ENCODE results near the gene MCTP1. TPM values are rescaled to one million over a fixed set of nuclear protein-coding genes. Genes with fewer than 3 reads are reported as not detected.
A peak's percentile ranks its signal among the peaks of the same experiment; 100 is the strongest.

Gene MCTP1
- total and polyA plus RNA-seq, 2 of the 13 experiments (the other 11 are each of a cell fraction or from before 2014, with no cell fraction given) = 0.15 to 0.48 TPM

GRCh38 chr5:95281226-95281625 is 3.7 kb downstream of the MCTP1 start:
- no peak overlapping the region for H3K9ac ChIP-seq (ENCODE audit: insufficient read depth, low read depth, low read length)
- ChIA-PET CTCF (ENCODE audit: low intra/inter-chr PET ratio, low total read pairs) (no interaction called here), POLR2A (no interaction called here)
- H2AFZ ChIP-seq (ENCODE audit: low read length) = no peak overlapping the region
- H3K27ac ChIP-seq (ENCODE audit: extremely low read length, insufficient read depth, low read length) = no peak overlapping the region
- FAIRE-seq (no peak), DNase-seq (ENCODE audit: low spot score) (no peak), ATAC-seq (no peak)
- TF ChIP-seq BHLHE40 (IDR thresholded peaks at IDR 0.05; ENCODE audit: low read length) (no peak), PRDM15 (CRISPR knock-in tag; IDR thresholded peaks at IDR 0.05) (peak; percentile 72), POGK (CRISPR knock-in tag; conservative IDR thresholded peaks at IDR 0.05) (no peak), STAT5B (CRISPR knock-in tag; IDR thresholded peaks at IDR 0.05) (no peak), HNF4A (CRISPR knock-in tag; IDR thresholded peaks at IDR 0.05) (no peak), ATF2 (CRISPR knock-in tag; IDR thresholded peaks at IDR 0.05) (no peak), ZBTB39 (CRISPR knock-in tag; IDR thresholded peaks at IDR 0.05) (no peak)
- peaks cover 2 to 36% of the 10 kb centered on the region in 2 experiments for H3K27me3 ChIP-seq (ENCODE audit: control insufficient read depth in 1 of 2, insufficient read depth in 2 of 2, low read length in 2 of 2)
- no peaks in the 10 kb centered on the region for H4K20me1 ChIP-seq (ENCODE audit: insufficient read depth, low read length)
- peaks cover 7% of the 10 kb centered on the region; the same call in 1 of the 2 replicates for H3K4me1 ChIP-seq (ENCODE audit: insufficient read depth, low read length)
- in situ Hi-C loops (cut with HindIII; ENCODE audit: extremely low pct_ligation_motif_present, low pct_unique_long_range_greater_than_20kb) = loop anchor here (25.0 kb wide), 1 partner anchor 556 kb away; no protein-coding TSS in a partner anchor
- intact Hi-C loops (cut with micrococcal nuclease; ENCODE audit: unreplicated experiment) = loop anchor here (2.0 kb wide), 1 partner anchor 18 kb away; no protein-coding TSS in a partner anchor
- no peak overlapping the region for H3K4me3 ChIP-seq (replicated peaks in 1 of 3; ENCODE audit: insufficient read depth in 1 of 3, low read depth in 2 of 3, low read length in 3 of 3)
- no TSS peak for BruUV-seq (replicated peaks)
- 0% methylated on average over 2 of the region's 2 CpGs for WGBS (ENCODE audit: low lambda C conversion rate)
- H3K9me3 ChIP-seq (ENCODE audit: low read length) = no peaks in the 10 kb centered on the region
- H3K36me3 ChIP-seq (replicated peaks in 1 of 2; ENCODE audit: control insufficient read depth in 1 of 2, insufficient read depth in 2 of 2, low read length in 2 of 2) = no peaks in the 10 kb centered on the region
- no peaks in the 10 kb centered on the region for H3K79me2 ChIP-seq (ENCODE audit: insufficient read depth, low read length)
- no peak overlapping the region for H3K4me2 ChIP-seq (ENCODE audit: low read depth, low read length)
